Superior temporal gyrus (tissue), 1 donor: Measurements from ENCODE around the gene HS3ST4.

ENCODE experiments used
- DNase-seq: peaks from one replicate; pipeline ENCODE4 v3.0.0-alpha.2; 2016; ENCODE audit errors: extremely low spot score

The HS3ST4 gene

DNA sequence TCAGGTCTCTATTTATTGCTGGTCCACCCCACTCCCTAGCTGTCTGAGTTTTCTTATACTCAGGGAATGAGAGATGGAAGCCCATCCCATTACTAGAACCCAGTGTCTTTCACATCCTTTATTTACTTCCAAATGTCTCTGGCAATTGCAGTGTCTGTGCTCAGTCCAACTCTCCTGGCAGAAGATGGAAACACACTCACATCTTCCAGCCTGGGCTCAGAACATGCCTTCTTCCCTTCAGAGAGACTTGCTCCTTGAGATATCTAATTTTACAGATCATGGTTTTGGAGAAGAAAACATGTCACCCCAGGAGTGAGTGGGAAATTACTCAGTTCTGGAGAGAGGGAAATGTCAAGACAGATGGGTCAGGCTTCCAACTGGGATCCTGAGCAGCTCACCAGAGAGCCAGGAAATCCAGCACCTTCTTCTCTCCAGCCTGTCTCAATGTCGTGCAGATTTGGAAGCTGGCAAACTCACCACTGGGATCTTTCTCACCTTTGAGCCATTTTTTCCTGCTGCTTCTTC, 494.4 kb downstream of the HS3ST4 start:
- DNase-seq, result no peak
